ENCODE data around the gene KCNQ5. TPM values are rescaled to one million over a fixed set of nuclear protein-coding genes. Genes with fewer than 3 reads are reported as not detected.

KCNQ5 gene
- total and polyA plus RNA-seq, 2 of the 8 experiments (the other 6 are each of a cell fraction or from before 2014, with no cell fraction given): 0.83 to 1.2 TPM

DNA sequence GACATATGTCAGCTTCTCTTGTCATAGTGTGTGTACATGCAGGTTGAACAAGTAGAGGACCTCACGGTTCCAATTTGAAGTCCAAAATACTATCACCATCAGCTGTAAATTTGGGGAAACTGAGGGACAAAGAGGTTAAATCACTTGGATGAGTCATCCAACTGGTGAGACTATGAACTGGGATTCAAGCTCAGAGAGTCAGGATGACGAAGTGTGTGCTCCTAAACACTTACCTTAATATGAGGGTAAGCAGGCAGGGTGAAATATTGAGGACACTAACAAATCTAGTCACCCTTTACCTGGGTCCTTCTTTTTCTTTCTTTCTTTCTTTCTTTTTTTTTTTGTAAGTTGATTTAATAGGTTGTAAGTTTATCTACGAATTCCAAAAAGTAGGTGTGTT is 198.3 kb downstream of the KCNQ5 start (continued):
- no peak for TF ChIP-seq HDAC2 (IDR thresholded peaks at IDR 0.05; ENCODE audit: borderline replicate concordance in 1 of 2, low read depth in 2 of 2, low read length in 2 of 2)

Data from H1 (cell line).